ENCODE measurements around the gene MAGI1. TPM values are rescaled to one million over a fixed set of nuclear protein-coding genes. Genes with fewer than 3 reads are reported as not detected.
A peak's percentile ranks its signal among the peaks of the same experiment; 100 is the strongest.

The MAGI1 gene
- total and polyA plus RNA-seq, 2 donors (not counting 1 experiment from before 2014, with no cell fraction given): 15.7 to 23.7 TPM

DNA sequence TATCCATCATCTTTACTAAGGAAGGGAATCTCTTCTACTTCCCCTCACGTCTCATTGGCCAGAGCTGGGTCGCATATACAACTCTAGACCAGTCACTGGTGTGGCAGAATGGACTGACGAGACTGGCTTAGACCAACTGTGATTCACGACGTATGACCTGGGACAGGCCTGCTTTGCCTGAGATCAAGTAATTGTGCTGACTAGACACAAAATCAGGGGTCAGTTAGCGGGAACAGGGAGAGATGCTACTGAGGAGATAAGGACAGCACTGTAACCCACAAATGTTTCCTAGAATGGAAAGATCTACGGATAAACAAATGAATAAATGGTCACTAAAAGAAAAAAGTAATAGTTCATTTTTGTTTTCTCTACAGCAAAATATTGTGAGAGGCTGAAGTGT lies 308.3 kb downstream of the MAGI1 start:
- DNase-seq (ENCODE audit: low read depth in 2 of 2): no peak
- H4K20me1 ChIP-seq (ENCODE audit: control insufficient read depth, extremely low read depth, insufficient read depth, low read length): no peaks in the 10 kb centered on the region

DNA sequence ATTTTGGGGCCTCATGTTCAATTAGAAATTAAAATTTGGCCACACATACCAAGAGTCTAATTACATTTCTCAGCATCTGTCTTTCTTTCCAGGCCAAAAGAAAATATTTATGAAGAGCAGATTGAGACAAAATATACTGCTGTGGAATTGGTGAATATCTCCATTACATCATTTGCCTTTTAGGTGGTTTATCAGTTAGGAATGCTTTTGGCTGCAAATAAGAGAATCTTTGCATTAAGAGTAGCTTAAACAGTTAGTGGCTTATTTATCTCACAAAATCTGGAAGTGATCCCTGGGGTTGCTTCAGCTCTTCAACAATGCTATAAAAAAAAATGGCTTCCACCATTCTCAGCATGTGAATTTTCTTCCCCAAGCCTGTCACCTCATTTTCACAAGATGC lies 308.7 kb downstream of the MAGI1 start:
- peak in 1 of 2 donors; percentile 76 for DNase-seq (ENCODE audit: low read depth in 2 of 2)
- no peak for TF ChIP-seq EZH2 (IDR thresholded peaks at IDR 0.05; ENCODE audit: low read length, missing control alignments)
- TF ChIP-seq, protein P1, sequence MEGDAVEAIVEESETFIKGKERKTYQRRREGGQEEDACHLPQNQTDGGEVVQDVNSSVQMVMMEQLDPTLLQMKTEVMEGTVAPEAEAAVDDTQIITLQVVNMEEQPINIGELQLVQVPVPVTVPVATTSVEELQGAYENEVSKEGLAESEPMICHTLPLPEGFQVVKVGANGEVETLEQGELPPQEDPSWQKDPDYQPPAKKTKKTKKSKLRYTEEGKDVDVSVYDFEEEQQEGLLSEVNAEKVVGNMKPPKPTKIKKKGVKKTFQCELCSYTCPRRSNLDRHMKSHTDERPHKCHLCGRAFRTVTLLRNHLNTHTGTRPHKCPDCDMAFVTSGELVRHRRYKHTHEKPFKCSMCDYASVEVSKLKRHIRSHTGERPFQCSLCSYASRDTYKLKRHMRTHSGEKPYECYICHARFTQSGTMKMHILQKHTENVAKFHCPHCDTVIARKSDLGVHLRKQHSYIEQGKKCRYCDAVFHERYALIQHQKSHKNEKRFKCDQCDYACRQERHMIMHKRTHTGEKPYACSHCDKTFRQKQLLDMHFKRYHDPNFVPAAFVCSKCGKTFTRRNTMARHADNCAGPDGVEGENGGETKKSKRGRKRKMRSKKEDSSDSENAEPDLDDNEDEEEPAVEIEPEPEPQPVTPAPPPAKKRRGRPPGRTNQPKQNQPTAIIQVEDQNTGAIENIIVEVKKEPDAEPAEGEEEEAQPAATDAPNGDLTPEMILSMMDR (conservative IDR thresholded peaks at IDR 0.05 in 1 of 2, IDR thresholded peaks at IDR 0.05 in 1 of 2; ENCODE audit: low read depth in 1 of 2, low read length in 2 of 2): no peak
- H3K9ac ChIP-seq (ENCODE audit: insufficient read depth, low read length): no peak overlapping the region
- no peak overlapping the region for H3K27ac ChIP-seq (ENCODE audit: insufficient read depth, low read length)
- no peaks in the 10 kb centered on the region for H4K20me1 ChIP-seq (ENCODE audit: control insufficient read depth, extremely low read depth, insufficient read depth, low read length)
- H3K79me2 ChIP-seq (ENCODE audit: control insufficient read depth, insufficient read depth, low read length): no peaks in the 10 kb centered on the region
- no peaks in the 10 kb centered on the region for H3K36me3 ChIP-seq (ENCODE audit: control insufficient read depth, insufficient read depth, low read length)
- no peak overlapping the region for H3K4me2 ChIP-seq (ENCODE audit: extremely low read depth, insufficient read depth, low read length)
- no peaks in the 10 kb centered on the region for H3K9me3 ChIP-seq (ENCODE audit: control insufficient read depth, insufficient read depth, low read depth, low read length)
- H3K4me1 ChIP-seq (ENCODE audit: control insufficient read depth, extremely low read depth, insufficient read depth, low read length): peaks cover 4% of the 10 kb centered on the region
- H3K4me3 ChIP-seq (replicated peaks in 1 of 4; ENCODE audit: control extremely low read depth in 1 of 4, insufficient read depth in 1 of 4, low read depth in 3 of 4, low read length in 4 of 4): no peak overlapping the region
- H3K27me3 ChIP-seq (ENCODE audit: control insufficient read depth, insufficient read depth, low read length): no peaks in the 10 kb centered on the region
- no peak overlapping the region for H2AFZ ChIP-seq (ENCODE audit: low read length)

More for the DNA sequence above, 308.3 kb downstream of the MAGI1 start:
- H3K4me3 ChIP-seq (replicated peaks in 1 of 4; ENCODE audit: control extremely low read depth in 1 of 4, insufficient read depth in 1 of 4, low read depth in 3 of 4, low read length in 4 of 4): no peak overlapping the region
- H2AFZ ChIP-seq (ENCODE audit: low read length): no peak overlapping the region
- H3K9me3 ChIP-seq (ENCODE audit: control insufficient read depth, insufficient read depth, low read depth, low read length): no peaks in the 10 kb centered on the region
- no peak overlapping the region for H3K27ac ChIP-seq (ENCODE audit: insufficient read depth, low read length)
- no peaks in the 10 kb centered on the region for H3K27me3 ChIP-seq (ENCODE audit: control insufficient read depth, insufficient read depth, low read length)
- H3K4me1 ChIP-seq (ENCODE audit: control insufficient read depth, extremely low read depth, insufficient read depth, low read length): peaks cover 4% of the 10 kb centered on the region
- no peaks in the 10 kb centered on the region for H3K36me3 ChIP-seq (ENCODE audit: control insufficient read depth, insufficient read depth, low read length)
- TF ChIP-seq, protein P1 (conservative IDR thresholded peaks at IDR 0.05 in 1 of 2, IDR thresholded peaks at IDR 0.05 in 1 of 2; ENCODE audit: low read depth in 1 of 2, low read length in 2 of 2): no peak
- TF ChIP-seq EZH2 (IDR thresholded peaks at IDR 0.05; ENCODE audit: low read length, missing control alignments): no peak
- H3K9ac ChIP-seq (ENCODE audit: insufficient read depth, low read length): no peak overlapping the region
- no peak overlapping the region for H3K4me2 ChIP-seq (ENCODE audit: extremely low read depth, insufficient read depth, low read length)
- H3K79me2 ChIP-seq (ENCODE audit: control insufficient read depth, insufficient read depth, low read length): no peaks in the 10 kb centered on the region

DNA sequence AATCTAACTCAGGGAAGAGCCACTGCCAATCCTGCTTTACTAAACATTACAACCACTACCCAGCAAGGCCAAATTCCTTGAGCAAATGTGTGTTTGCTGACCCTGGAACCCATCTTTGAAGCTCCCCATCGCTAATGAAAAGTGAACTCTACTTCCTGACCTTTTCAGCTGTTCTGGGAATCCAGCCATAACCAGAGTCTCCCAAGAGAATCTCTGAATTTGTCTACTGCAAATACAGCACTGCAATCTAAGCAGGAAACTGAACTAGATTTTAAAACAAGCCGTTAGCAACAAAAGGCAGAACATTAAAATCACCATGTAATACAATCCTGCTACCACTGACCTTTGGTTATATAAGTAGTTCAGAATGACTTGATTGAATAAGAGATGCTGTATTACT lies 309.2 kb downstream of the MAGI1 start:
- no peaks in the 10 kb centered on the region for H4K20me1 ChIP-seq (ENCODE audit: control insufficient read depth, extremely low read depth, insufficient read depth, low read length)
- no peak overlapping the region for H3K9ac ChIP-seq (ENCODE audit: insufficient read depth, low read length)
- H2AFZ ChIP-seq (ENCODE audit: low read length): no peak overlapping the region
- H3K27me3 ChIP-seq (ENCODE audit: control insufficient read depth, insufficient read depth, low read length): no peaks in the 10 kb centered on the region
- no peaks in the 10 kb centered on the region for H3K79me2 ChIP-seq (ENCODE audit: control insufficient read depth, insufficient read depth, low read length)
- peak; percentile 87 to 88 for DNase-seq (ENCODE audit: low read depth in 2 of 2)
- H3K4me1 ChIP-seq (ENCODE audit: control insufficient read depth, extremely low read depth, insufficient read depth, low read length): peaks cover 4% of the 10 kb centered on the region
- no peaks in the 10 kb centered on the region for H3K36me3 ChIP-seq (ENCODE audit: control insufficient read depth, insufficient read depth, low read length)
- H3K9me3 ChIP-seq (ENCODE audit: control insufficient read depth, insufficient read depth, low read depth, low read length): no peaks in the 10 kb centered on the region
- H3K4me3 ChIP-seq (replicated peaks in 1 of 4; ENCODE audit: control extremely low read depth in 1 of 4, insufficient read depth in 1 of 4, low read depth in 3 of 4, low read length in 4 of 4): no peak overlapping the region
- no peak for TF ChIP-seq EZH2 (IDR thresholded peaks at IDR 0.05; ENCODE audit: low read length, missing control alignments)
- TF ChIP-seq, protein P1 (conservative IDR thresholded peaks at IDR 0.05 in 1 of 2, IDR thresholded peaks at IDR 0.05 in 1 of 2; ENCODE audit: low read depth in 1 of 2, low read length in 2 of 2): no peak
- H3K27ac ChIP-seq (ENCODE audit: insufficient read depth, low read length): no peak overlapping the region
- H3K4me2 ChIP-seq (ENCODE audit: extremely low read depth, insufficient read depth, low read length): no peak overlapping the region
